Upper lobe of left lung (tissue), 6 donors: ENCODE data around the gene ARPC5. TPM values are rescaled to one million over a fixed set of nuclear protein-coding genes. Genes with fewer than 3 reads are reported as not detected.
A peak's percentile ranks its signal among the peaks of the same experiment; 100 is the strongest.

ENCODE experiments used
- ATAC-seq, 2 donors: fragments of 200-7000 bp; cut with Tn5 transposase; one replicate each; pipeline ENCODE4 v1.9.1; 2022; ENCODE audit warnings: mild to moderate bottlenecking in 2 of 2, moderate library complexity in 2 of 2; ENCODE audit not compliant: low FRiP score in 2 of 2
- DNase-seq, 2 donors: peaks; one replicate each; pipeline ENCODE4 v3.0.0-alpha.2; 2019 to 2020
- H3K27ac ChIP-seq, 4 donors: fragments of 200-600 bp; sonication (generic); one replicate each; pipeline ENCODE4 v1.5.1; 2016 to 2019
- H3K27me3 ChIP-seq, 4 donors: fragments of 200-600 bp; sonication (generic); one replicate each; pipeline ENCODE4 v1.5.1; 2017 to 2019
- H3K36me3 ChIP-seq, 4 donors: fragments of 200-600 bp; sonication (generic); one replicate each; pipeline ENCODE4 v1.5.1; 2016 to 2019
- H3K4me1 ChIP-seq, 4 donors: fragments of 200-600 bp; sonication (generic); one replicate each; pipeline ENCODE4 v1.5.1; 2018 to 2019
- H3K4me3 ChIP-seq, 4 donors: fragments of 200-600 bp; sonication (generic); one replicate each; pipeline ENCODE4 v1.5.1; 2017 to 2019; ENCODE audit warnings: mild to moderate bottlenecking in 2 of 4, moderate library complexity in 1 of 4
- H3K9me3 ChIP-seq, 4 donors: fragments of 200-600 bp; sonication (generic); one replicate each; pipeline ENCODE4 v1.5.1; 2018 to 2019
- EP300 ChIP-seq, 4 donors: sonication (generic); formaldehyde crosslinking; IDR thresholded peaks; one replicate each; pipeline ENCODE4 v1.5.1; 2017; ENCODE audit warnings: antibody characterized with exemption in 4 of 4, control low read depth in 2 of 4
- POLR2A ChIP-seq, 4 donors: fragments of 450-650 bp; IDR thresholded peaks; one replicate each; pipeline ENCODE4 v1.5.1; 2016 to 2017; ENCODE audit warnings: antibody characterized with exemption in 4 of 4, mild to moderate bottlenecking in 2 of 4
- POLR2AphosphoS5 ChIP-seq, 2 donors: sonication (generic); formaldehyde crosslinking; IDR thresholded peaks; one replicate each; pipeline ENCODE4 v1.5.1; 2017; ENCODE audit warnings: antibody characterized with exemption in 2 of 2
- WGBS, 2 donors: methylation state at CpG; one replicate each; pipeline ENCODE4 v1.1.5; 2017 to 2018; 5-methylcytosine and 5-hydroxymethylcytosine counted together
- total RNA-seq, 6 donors: library from RNA; depleted of rRNA in 4 of 6; stranded (reverse); fragments of >200 nt in 4 of 6; gene quantifications; one replicate each; pipeline versions ENCODE4 v1.1.0 to v1.2.1, GENCODE V29; 2016 to 2021
- TF ChIP-seq, protein P1 (sequence below), 6 experiments: fragments of 450-650 bp in 4 of 6; fragments of 200-600 bp in 2 of 6; sonication (generic) in 2 of 6; IDR thresholded peaks; one replicate each; pipeline ENCODE4 v1.5.1; 2016 to 2019; ENCODE audit warnings: antibody characterized with exemption in 6 of 6
- donor health status: DM: no; HTN: no; CAD: no; lungs with moderate emphysema.
- donor health status: DM: no; HTN: yes; CAD: no; lungs with severe emphysema.

ARPC5 gene
- total RNA-seq, 6 donors from 2014 or later = 28.3 to 193 (median 109) TPM

DNA sequence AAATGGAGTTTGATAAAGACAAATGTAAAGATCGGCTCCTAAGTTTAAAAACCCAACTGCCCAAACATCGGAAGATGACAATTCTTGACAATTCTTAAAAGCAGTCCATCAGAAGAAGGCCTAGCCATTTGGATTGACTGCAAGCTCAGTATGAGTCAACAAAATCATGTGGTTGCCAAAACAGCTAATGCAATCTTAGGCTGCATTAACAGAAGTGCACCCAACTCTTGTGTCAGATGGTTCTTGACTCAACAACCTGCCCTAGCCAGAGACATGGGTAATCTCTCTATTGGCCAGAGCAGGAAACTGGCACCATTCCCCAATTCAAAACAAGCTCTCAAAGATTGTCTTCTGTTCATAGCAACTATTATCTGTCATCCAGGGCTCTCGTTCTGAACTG lies 35.4 kb downstream of the ARPC5 start:
- Histone ChIP-seq H3K9me3 (no peaks in the 10 kb centered on the region), H3K27me3 (no peaks in the 10 kb centered on the region), H3K36me3 (no peaks in the 10 kb centered on the region), H3K4me3 (no peak overlapping the region), H3K4me1 (peaks cover 0 to 9% (median 3%) of the 10 kb centered on the region in 4 donors), H3K27ac (peak overlapping the region; percentile 23 to 75 (median 50))
- ATAC-seq = peak; percentile 41 to 81
- TF ChIP-seq EP300 (IDR thresholded peaks at IDR 0.05) (peak in 1 of 4 donors; percentile 13), POLR2AphosphoS5 (IDR thresholded peaks at IDR 0.05) (peak; percentile 51 to 67)
- TF ChIP-seq, protein P1, sequence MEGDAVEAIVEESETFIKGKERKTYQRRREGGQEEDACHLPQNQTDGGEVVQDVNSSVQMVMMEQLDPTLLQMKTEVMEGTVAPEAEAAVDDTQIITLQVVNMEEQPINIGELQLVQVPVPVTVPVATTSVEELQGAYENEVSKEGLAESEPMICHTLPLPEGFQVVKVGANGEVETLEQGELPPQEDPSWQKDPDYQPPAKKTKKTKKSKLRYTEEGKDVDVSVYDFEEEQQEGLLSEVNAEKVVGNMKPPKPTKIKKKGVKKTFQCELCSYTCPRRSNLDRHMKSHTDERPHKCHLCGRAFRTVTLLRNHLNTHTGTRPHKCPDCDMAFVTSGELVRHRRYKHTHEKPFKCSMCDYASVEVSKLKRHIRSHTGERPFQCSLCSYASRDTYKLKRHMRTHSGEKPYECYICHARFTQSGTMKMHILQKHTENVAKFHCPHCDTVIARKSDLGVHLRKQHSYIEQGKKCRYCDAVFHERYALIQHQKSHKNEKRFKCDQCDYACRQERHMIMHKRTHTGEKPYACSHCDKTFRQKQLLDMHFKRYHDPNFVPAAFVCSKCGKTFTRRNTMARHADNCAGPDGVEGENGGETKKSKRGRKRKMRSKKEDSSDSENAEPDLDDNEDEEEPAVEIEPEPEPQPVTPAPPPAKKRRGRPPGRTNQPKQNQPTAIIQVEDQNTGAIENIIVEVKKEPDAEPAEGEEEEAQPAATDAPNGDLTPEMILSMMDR (IDR thresholded peaks at IDR 0.05) = no peak
- DNase-seq = peak in 1 of 2 donors; percentile 74
- WGBS, 2 donors = 69 to 71% methylated on average over 3 of the region's 3 CpGs

DNA sequence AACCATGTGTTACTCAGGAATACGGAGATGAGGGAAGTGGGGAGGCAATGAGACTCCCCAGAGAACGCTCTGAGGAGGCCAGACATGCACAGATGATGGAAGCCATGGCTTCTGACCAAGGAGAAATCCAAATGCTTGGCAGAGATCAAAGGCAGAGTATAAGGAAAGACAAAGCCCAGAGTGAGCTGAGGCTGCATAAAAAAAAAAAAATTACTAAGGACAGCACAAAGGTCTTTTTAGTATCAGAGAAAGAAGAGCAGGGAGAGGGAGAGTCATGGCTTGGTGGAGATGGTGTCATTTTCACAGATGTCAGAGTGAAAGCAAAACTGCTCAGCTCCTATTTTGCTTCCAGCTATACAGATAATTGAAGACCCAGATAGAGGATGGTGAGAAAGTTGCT lies 37.2 kb downstream of the ARPC5 start:
- H3K9me3 ChIP-seq = no peaks in the 10 kb centered on the region
- TF ChIP-seq POLR2A (IDR thresholded peaks at IDR 0.05) (no peak), POLR2AphosphoS5 (IDR thresholded peaks at IDR 0.05) (no peak), EP300 (IDR thresholded peaks at IDR 0.05) (no peak)
- TF ChIP-seq, protein P1 (IDR thresholded peaks at IDR 0.05) = no peak
- peaks cover 0 to 4% (median 0%) of the 10 kb centered on the region in 4 donors for H3K4me1 ChIP-seq
- DNase-seq = no peak
- WGBS, 2 donors = 72 to 80% methylated on average over 2 of the region's 2 CpGs
- H3K27me3 ChIP-seq = no peaks in the 10 kb centered on the region
- peak overlapping the region in 1 of 4 donors; percentile 1 for H3K27ac ChIP-seq
- peak in 1 of 2 donors; percentile 52 for ATAC-seq
- H3K36me3 ChIP-seq = no peaks in the 10 kb centered on the region
- H3K4me3 ChIP-seq = no peak overlapping the region

DNA sequence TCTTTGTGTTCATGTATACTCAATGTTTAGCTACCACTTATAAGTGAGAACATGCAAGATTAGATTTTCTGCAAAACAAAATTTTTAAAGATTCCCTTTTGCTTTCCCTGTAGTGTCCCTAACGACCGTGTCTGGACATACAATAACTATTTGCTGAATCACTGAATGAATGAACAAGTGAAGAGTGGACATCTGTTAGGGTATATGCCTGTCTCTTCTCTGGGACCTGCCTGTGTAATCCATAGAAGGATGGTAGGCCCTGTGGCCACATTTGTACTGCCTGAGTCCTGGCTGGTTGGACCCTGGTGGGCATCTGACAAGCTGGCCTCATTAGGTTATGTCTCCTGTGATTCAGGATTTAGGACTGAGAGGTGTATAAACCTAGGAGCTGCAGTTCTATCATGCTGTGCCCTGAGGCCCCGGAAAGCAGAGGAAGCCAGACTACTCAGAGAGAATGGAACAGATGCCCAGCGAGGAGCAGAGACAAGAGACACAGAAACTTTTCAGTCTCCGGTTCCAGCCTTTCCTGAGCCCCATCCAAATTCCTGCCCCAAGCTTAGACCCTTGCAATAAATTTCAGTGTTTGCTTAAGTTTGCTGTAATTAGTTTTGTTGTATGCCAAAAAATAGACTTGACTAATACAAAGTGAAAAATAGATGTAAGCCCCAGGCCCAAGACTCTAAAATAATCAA lies 37.8 kb downstream of the ARPC5 start:
- WGBS, 2 donors = 77 to 83% methylated on average over 5 of the region's 5 CpGs
- Histone ChIP-seq H3K36me3 (no peaks in the 10 kb centered on the region), H3K4me1 (peaks cover 0 to 4% (median 1%) of the 10 kb centered on the region in 4 donors), H3K27ac (peak overlapping the region in 1 of 4 donors; percentile 25), H3K9me3 (no peaks in the 10 kb centered on the region), H3K4me3 (no peak overlapping the region), H3K27me3 (no peaks in the 10 kb centered on the region)
- TF ChIP-seq POLR2AphosphoS5 (IDR thresholded peaks at IDR 0.05) (no peak), POLR2A (IDR thresholded peaks at IDR 0.05) (no peak), EP300 (IDR thresholded peaks at IDR 0.05) (no peak)
- TF ChIP-seq, protein P1 (IDR thresholded peaks at IDR 0.05) = no peak
- DNase-seq (no peak), ATAC-seq (no peak)

DNA sequence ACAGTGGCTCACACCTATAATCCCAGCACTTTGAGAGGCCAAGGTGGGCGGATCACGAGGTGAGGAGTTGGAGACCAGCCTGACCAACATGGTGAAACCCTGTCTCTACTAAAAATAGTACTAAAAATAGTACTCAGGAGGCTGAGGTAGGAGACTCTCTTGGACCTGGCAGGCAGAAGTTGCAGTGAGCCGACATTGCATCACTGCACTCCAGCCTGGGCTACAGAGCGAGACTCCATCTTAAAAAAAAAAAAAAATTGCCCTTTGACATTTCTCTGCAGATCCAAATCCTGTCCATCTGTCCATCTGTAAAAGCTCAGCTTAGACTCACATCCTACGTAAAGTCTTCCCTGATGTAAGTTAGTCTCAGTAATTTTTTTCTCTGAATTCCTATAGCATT lies 39.1 kb downstream of the ARPC5 start:
- peaks cover 0 to 4% (median 1%) of the 10 kb centered on the region in 4 donors for H3K4me1 ChIP-seq
- no peak overlapping the region for H3K27ac ChIP-seq

More for the DNA sequence above, 39.1 kb downstream of the ARPC5 start:
- Histone ChIP-seq H3K4me3 (no peak overlapping the region), H3K9me3 (no peaks in the 10 kb centered on the region), H3K36me3 (no peaks in the 10 kb centered on the region), H3K27me3 (no peaks in the 10 kb centered on the region)
- DNase-seq (peak in 1 of 2 donors; percentile 48), ATAC-seq (no peak)
- 70 to 77% methylated on average over 5 of the region's 5 CpGs for WGBS, 2 donors
- TF ChIP-seq, protein P1 (IDR thresholded peaks at IDR 0.05) = no peak
- TF ChIP-seq EP300 (IDR thresholded peaks at IDR 0.05) (no peak), POLR2AphosphoS5 (IDR thresholded peaks at IDR 0.05) (no peak), POLR2A (IDR thresholded peaks at IDR 0.05) (no peak)
